Right lobe of liver (tissue), 4 donors: Measurements from ENCODE around the gene PAFAH1B1.

Experiments used
- CTCF ChIP-seq, 4 donors: fragments of 200-600 bp in 3 of 4; fragments of 450-650 bp in 1 of 4; IDR thresholded peaks; one replicate each; pipeline versions ENCODE4 v1.5.1 to v1.8.0; 2016 to 2022; ENCODE audit warnings: antibody characterized with exemption in 4 of 4, mild to moderate bottlenecking in 2 of 4
- POLR2A ChIP-seq: fragments of 450-650 bp; IDR thresholded peaks from one replicate; pipeline ENCODE4 v1.6.1; 2017; ENCODE audit warnings: antibody characterized with exemption, mild to moderate bottlenecking
- donor health status: DM: no; HTN: no; CAD: no.
- donor health status: DM: no; HTN: no; CAD: no.
- donor health status: DM: no; HTN: yes; CAD: no.

DNA sequence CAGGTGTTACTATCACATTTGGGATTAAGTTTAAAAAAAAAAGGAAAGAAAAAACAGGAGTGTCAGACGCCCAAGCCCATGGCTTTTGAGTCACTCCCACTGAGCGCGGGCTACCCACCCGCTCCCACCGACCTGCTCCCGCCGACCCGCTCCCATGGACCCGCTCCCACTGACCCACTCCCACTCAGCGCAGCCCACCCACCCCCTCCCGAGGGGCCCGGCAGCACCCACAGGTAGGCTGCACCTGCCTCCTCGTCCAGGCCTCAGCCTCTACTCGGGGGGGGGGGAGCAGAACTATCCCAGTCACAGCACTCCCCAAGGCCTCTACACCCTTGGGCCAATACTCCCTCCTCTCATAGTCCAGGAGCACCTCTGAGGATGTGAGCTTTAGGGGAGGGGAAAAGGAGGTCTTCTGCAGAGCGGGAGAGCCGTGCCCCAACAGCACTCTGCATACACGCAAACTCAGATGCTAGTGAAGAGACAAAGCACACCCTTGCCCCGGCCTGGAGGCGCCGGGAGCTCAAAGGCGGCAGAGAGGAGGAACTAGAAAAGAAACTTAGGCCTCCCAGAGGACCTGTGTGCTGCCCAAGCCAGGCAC is 115.2 kb downstream of the PAFAH1B1 start:
- TF ChIP-seq POLR2A (no peak), CTCF (IDR thresholded peaks at IDR 0.05) (no peak)
